Measurements from ENCODE around the gene TEKT5. TPM values are rescaled to one million over a fixed set of nuclear protein-coding genes. Genes with fewer than 3 reads are reported as not detected.

The TEKT5 gene
- polyA plus RNA-seq, 3 donors: 0.16 TPM; not detected in 2

GRCh38 chr16:10641953-10642949 lies 52.5 kb downstream of the TEKT5 start:
- Mint-ChIP-seq H3K27me3 (ENCODE audit: low read depth in 3 of 3) (peaks cover 2 to 5% (median 3%) of the 10 kb centered on the region in 3 donors), H3K36me3 (no peaks in the 10 kb centered on the region), H3K4me3 (no peak overlapping the region), H3K4me1 (peaks cover 15% of the 10 kb centered on the region), H3K9me3 (peaks cover 0 to 8% (median 5%) of the 10 kb centered on the region in 7 donors), H3K27ac (peak overlapping the region in 2 of 7 donors; percentile 11 to 61)
- intact Hi-C loops (cut with micrococcal nuclease): loop anchor here in 1 of 2 donors (10.0 kb wide), 1 partner anchor 117 kb away; no protein-coding TSS in a partner anchor
- H2AFZ ChIP-seq (ENCODE audit: insufficient read depth, low read depth, low read length, poor library complexity, severe bottlenecking): no peak overlapping the region
- peaks cover 0 to 5% of the 10 kb centered on the region in 2 donors for H3K9me3 ChIP-seq (replicated peaks in 1 of 2; ENCODE audit: control insufficient read depth in 1 of 2, insufficient read depth in 1 of 2, low read length in 2 of 2)
- no peaks in the 10 kb centered on the region for H4K20me1 ChIP-seq (ENCODE audit: insufficient read depth, low read length)
- no peak for DNase-seq
- TF ChIP-seq CTCF (IDR thresholded peaks at IDR 0.05): no peak
- 100% methylated on average over 4 of the region's 6 CpGs for WGBS (ENCODE audit: insufficient coverage)
- no peaks in the 10 kb centered on the region for H3K27me3 ChIP-seq (ENCODE audit: control insufficient read depth in 2 of 2, insufficient read depth in 2 of 2, low read length in 2 of 2)
- H3K4me3 ChIP-seq (replicated peaks in 1 of 3; ENCODE audit: low read depth in 2 of 3, low read length in 3 of 3): no peak overlapping the region
- H3K27ac ChIP-seq (ENCODE audit: low read depth in 1 of 2, low read length in 2 of 2): no peak overlapping the region
- H3K9ac ChIP-seq (ENCODE audit: insufficient read depth, low read length, poor library complexity, severe bottlenecking): no peak overlapping the region
- no peaks in the 10 kb centered on the region for H3K36me3 ChIP-seq (replicated peaks in 1 of 2; ENCODE audit: control insufficient read depth in 1 of 2, insufficient read depth in 2 of 2, low read length in 2 of 2)
- H3K79me2 ChIP-seq (ENCODE audit: insufficient read depth, low read length): no peaks in the 10 kb centered on the region
- no peak overlapping the region for H3K4me2 ChIP-seq (replicated peaks; ENCODE audit: extremely low read depth, low read length, poor library complexity, severe bottlenecking)
- peaks cover 9 to 21% of the 10 kb centered on the region in 2 donors for H3K4me1 ChIP-seq (ENCODE audit: control insufficient read depth in 1 of 2, insufficient read depth in 2 of 2, low read length in 2 of 2)

GRCh38 chr16:10641555-10641952 lies 53.2 kb downstream of the TEKT5 start:
- Mint-ChIP-seq H3K36me3 (no peaks in the 10 kb centered on the region), H3K9me3 (peaks cover 0 to 8% (median 5%) of the 10 kb centered on the region in 7 donors), H3K27me3 (ENCODE audit: low read depth in 3 of 3) (peaks cover 0 to 5% (median 2%) of the 10 kb centered on the region in 3 donors), H3K4me1 (peaks cover 15% of the 10 kb centered on the region), H3K4me3 (no peak overlapping the region), H3K27ac (no peak overlapping the region)
- Histone ChIP-seq H3K27me3 (ENCODE audit: control insufficient read depth in 2 of 2, insufficient read depth in 2 of 2, low read length in 2 of 2) (no peaks in the 10 kb centered on the region), H3K4me2 (replicated peaks; ENCODE audit: extremely low read depth, low read length, poor library complexity, severe bottlenecking) (no peak overlapping the region), H3K27ac (ENCODE audit: low read depth in 1 of 2, low read length in 2 of 2) (no peak overlapping the region), H2AFZ (ENCODE audit: insufficient read depth, low read depth, low read length, poor library complexity, severe bottlenecking) (no peak overlapping the region), H3K4me3 (replicated peaks in 1 of 3; ENCODE audit: low read depth in 2 of 3, low read length in 3 of 3) (no peak overlapping the region), H4K20me1 (ENCODE audit: insufficient read depth, low read length) (no peaks in the 10 kb centered on the region), H3K9ac (ENCODE audit: insufficient read depth, low read length, poor library complexity, severe bottlenecking) (no peak overlapping the region), H3K36me3 (replicated peaks in 1 of 2; ENCODE audit: control insufficient read depth in 1 of 2, insufficient read depth in 2 of 2, low read length in 2 of 2) (no peaks in the 10 kb centered on the region), H3K4me1 (ENCODE audit: control insufficient read depth in 1 of 2, insufficient read depth in 2 of 2, low read length in 2 of 2) (peaks cover 9 to 23% of the 10 kb centered on the region in 2 donors), H3K9me3 (replicated peaks in 1 of 2; ENCODE audit: control insufficient read depth in 1 of 2, insufficient read depth in 1 of 2, low read length in 2 of 2) (peaks cover 0 to 5% of the 10 kb centered on the region in 2 donors), H3K79me2 (ENCODE audit: insufficient read depth, low read length) (no peaks in the 10 kb centered on the region)
- no peak for TF ChIP-seq CTCF (IDR thresholded peaks at IDR 0.05)
- DNase-seq: no peak
- 98% methylated on average over 6 of the region's 7 CpGs for WGBS (ENCODE audit: insufficient coverage)
- intact Hi-C loops (cut with micrococcal nuclease): loop anchor here in 1 of 2 donors (10.0 kb wide), 1 partner anchor 117 kb away; no protein-coding TSS in a partner anchor
